IMR-90 (cell line): ENCODE measurements around the gene FOSL1. TPM values are rescaled to one million over a fixed set of nuclear protein-coding genes. Genes with fewer than 3 reads are reported as not detected.

Experiments used
- ATAC-seq: fragments of 200-7000 bp; cut with Tn5 transposase; 2 replicates; pipeline ENCODE4 v1.9.1; 2020; ENCODE audit warnings: low read depth, mild to moderate bottlenecking, moderate library complexity
- BruUV-seq: library from RNA; stranded (reverse); fragments of 400-500 nt; replicated peaks from 2 replicates; lab custom pipeline; 2021; lab: Mats Ljungman, UMichigan
- CTCF ChIA-PET: fragments of 300-600 bp; formaldehyde crosslinking; extraction: SDS; loops from one replicate; lab custom pipeline; 2021; ENCODE audit warnings: antibody characterized with exemption; lab: Yijun Ruan, JAX
- POLR2A ChIA-PET: fragments of 300-600 bp; sonication (Branson Sonifier 250); formaldehyde crosslinking; loops from one replicate; lab custom pipeline; 2022; ENCODE audit warnings: antibody characterized with exemption; ENCODE audit not compliant: unreplicated experiment; lab: Charles Lee
- DNase-seq: peaks from one replicate; pipeline ENCODE4 v3.0.0; 2013
- H2AFZ ChIP-seq: replicated peaks from 2 replicates; pipeline ENCODE3; 2013; ENCODE audit warnings: low read length, mild to moderate bottlenecking; ENCODE audit not compliant: poor library complexity
- H2AK5ac ChIP-seq: 2 replicates; pipeline ENCODE4 v1.6.1; 2013; ENCODE audit warnings: low read depth, low read length, inconsistent platforms
- H2AK9ac ChIP-seq: replicated peaks from 2 replicates; pipeline ENCODE3; 2013; ENCODE audit warnings: mild to moderate bottlenecking, low read depth, low read length, moderate library complexity; ENCODE audit not compliant: poor library complexity
- H2BK120ac ChIP-seq: 2 replicates; pipeline ENCODE4 v1.6.1; 2013; ENCODE audit warnings: low read depth, low read length, inconsistent platforms
- H2BK15ac ChIP-seq: 3 replicates; pipeline ENCODE4 v1.6.1; 2013; ENCODE audit warnings: low read depth, low read length, inconsistent platforms
- H2BK20ac ChIP-seq: 2 replicates; pipeline ENCODE4 v1.6.1; 2013; ENCODE audit warnings: low read depth, mild to moderate bottlenecking, inconsistent platforms, low read length, moderate library complexity
- H2BK5ac ChIP-seq: 2 replicates; pipeline ENCODE4 v1.6.1; 2013; ENCODE audit warnings: mild to moderate bottlenecking, low read depth, low read length, inconsistent platforms; ENCODE audit not compliant: poor library complexity, severe bottlenecking
- H3K14ac ChIP-seq: replicated peaks from 2 replicates; pipeline ENCODE4 v1.6.1; 2013; ENCODE audit warnings: low read depth, low read length, inconsistent platforms
- H3K18ac ChIP-seq: 2 replicates; pipeline ENCODE4 v1.6.1; 2013; ENCODE audit warnings: low read depth, low read length, control low read depth
- H3K23ac ChIP-seq: 2 replicates; pipeline ENCODE4 v1.6.1; 2013; ENCODE audit warnings: low read depth, low read length, inconsistent platforms
- H3K27ac ChIP-seq: 2 replicates; pipeline ENCODE4 v1.5.1; 2013; ENCODE audit warnings: mild to moderate bottlenecking, control low read depth, low read length; ENCODE audit not compliant: insufficient read depth
- H3K27me3 ChIP-seq: 2 replicates; pipeline ENCODE4 v1.6.1; 2013; ENCODE audit warnings: low read length; ENCODE audit not compliant: control insufficient read depth, insufficient read depth
- H3K36me3 ChIP-seq: 2 replicates; pipeline ENCODE4 v1.6.1; 2013; ENCODE audit warnings: low read length, mixed read lengths; ENCODE audit not compliant: control insufficient read depth, insufficient read depth
- H3K4ac ChIP-seq: 2 replicates; pipeline ENCODE4 v1.6.1; 2013; ENCODE audit warnings: low read depth, low read length, inconsistent platforms
- H3K4me1 ChIP-seq: 2 replicates; pipeline ENCODE4 v1.6.1; 2013; ENCODE audit warnings: low read length, mixed read lengths; ENCODE audit not compliant: control insufficient read depth, insufficient read depth
- H3K4me2 ChIP-seq: 2 replicates; pipeline ENCODE4 v1.6.1; 2013; ENCODE audit warnings: low read depth, mild to moderate bottlenecking, control low read depth, low read length, moderate library complexity
- H3K4me3 ChIP-seq: 2 replicates; pipeline ENCODE4 v1.5.1; 2013; ENCODE audit warnings: low read depth, mild to moderate bottlenecking, control low read depth, low read length, moderate library complexity; ENCODE audit not compliant: insufficient read depth
- H3K56ac ChIP-seq: 2 replicates; pipeline ENCODE4 v1.6.1; 2013; ENCODE audit warnings: low read length, inconsistent platforms; ENCODE audit not compliant: insufficient read depth; ENCODE audit errors: extremely low read depth
- H3K79me1 ChIP-seq, 2 experiments: 2 replicates each; pipeline ENCODE4 v1.6.1; 2013; ENCODE audit warnings: low read length in 2 of 2, inconsistent platforms in 1 of 2, low read depth in 1 of 2
- H3K9ac ChIP-seq: 2 replicates; pipeline ENCODE4 v1.6.1; 2013; ENCODE audit warnings: low read depth, low read length, control low read depth
- H3K9me1 ChIP-seq: 2 replicates; pipeline ENCODE4 v1.6.1; 2013; ENCODE audit warnings: low read length, inconsistent platforms; ENCODE audit not compliant: insufficient read depth
- H3K9me3 ChIP-seq: 2 replicates; pipeline ENCODE4 v1.6.1; 2013; ENCODE audit warnings: low read length; ENCODE audit not compliant: control insufficient read depth, insufficient read depth
- H4K20me1 ChIP-seq: 2 replicates; pipeline ENCODE4 v1.6.1; 2013; ENCODE audit warnings: low read length, inconsistent platforms; ENCODE audit not compliant: insufficient read depth
- H4K5ac ChIP-seq: 2 replicates; pipeline ENCODE4 v1.6.1; 2013; ENCODE audit warnings: mild to moderate bottlenecking, low read depth, low read length, control low read depth
- H4K8ac ChIP-seq, 2 experiments: 2 replicates each; pipeline ENCODE4 v1.6.1; 2013; ENCODE audit warnings: low read depth in 2 of 2, low read length in 2 of 2, control low read depth in 1 of 2, inconsistent platforms in 1 of 2
- H4K91ac ChIP-seq: 2 replicates; pipeline ENCODE4 v1.6.1; 2013; ENCODE audit warnings: low read depth, low read length, inconsistent platforms; ENCODE audit not compliant: insufficient read depth
- CHD1 ChIP-seq: IDR thresholded peaks from 2 replicates; pipeline ENCODE4 v1.6.1; 2012; ENCODE audit warnings: low read depth, low read length, improper control_type of control experiment
- FOS ChIP-seq: fragments of 150-350 bp; IDR thresholded peaks from 2 replicates; pipeline ENCODE4 v1.6.1; 2016; ENCODE audit warnings: low read depth, low read length
- MAZ ChIP-seq: IDR thresholded peaks from 2 replicates; pipeline ENCODE4 v1.6.1; 2012; ENCODE audit warnings: low read depth, mild to moderate bottlenecking, low read length, improper control_type of control experiment, moderate library complexity, borderline replicate concordance
- MXI1 ChIP-seq: IDR thresholded peaks from 2 replicates; pipeline ENCODE4 v1.6.1; 2012; ENCODE audit warnings: low read depth, mild to moderate bottlenecking, low read length, moderate library complexity, borderline replicate concordance
- NFE2L2 ChIP-seq: fragments of 150-350 bp; IDR thresholded peaks from 2 replicates; pipeline ENCODE4 v1.6.1; 2016; ENCODE audit warnings: low read depth, mild to moderate bottlenecking, low read length
- POLR2A ChIP-seq: IDR thresholded peaks from 2 replicates; pipeline ENCODE4 v1.6.1; 2012; ENCODE audit warnings: mild to moderate bottlenecking, low read depth, low read length
- RAD21 ChIP-seq: IDR thresholded peaks from 2 replicates; pipeline ENCODE4 v1.6.1; 2012; ENCODE audit warnings: low read length, improper control_type of control experiment
- RCOR1 ChIP-seq: IDR thresholded peaks from 2 replicates; pipeline ENCODE4 v1.6.1; 2012; ENCODE audit warnings: mild to moderate bottlenecking, low read length, improper control_type of control experiment; ENCODE audit not compliant: insufficient replicate concordance
- SMC3 ChIP-seq: fragments of 150-350 bp; IDR thresholded peaks from 2 replicates; pipeline ENCODE4 v1.6.1; 2016; ENCODE audit warnings: low read depth, mild to moderate bottlenecking, antibody characterized with exemption, low read length, moderate library complexity
- WGBS, 2 experiments: methylation state at CpG; one replicate each; pipeline versions ENCODE4 v1.1.5 to v1.1.7; 2013; ENCODE audit warnings: missing lambda C conversion rate in 2 of 2; ENCODE audit not compliant: insufficient read length in 1 of 2; ENCODE audit errors: extremely low coverage in 2 of 2; 5-methylcytosine and 5-hydroxymethylcytosine counted together
- dilution Hi-C: fragments of 300-500 bp; cut with HindIII; formaldehyde crosslinking; loops from one replicate; pipeline ENCODE4 v1.14.3; 2018; ENCODE audit warnings: low sequenced_read_pairs; ENCODE audit not compliant: unreplicated experiment
- in situ Hi-C: fragments of 300-500 bp; cut with MboI; formaldehyde crosslinking; loops from 3 replicates; pipeline ENCODE4 v1.14.3; 2019; ENCODE audit warnings: low sequenced_read_pairs, inconsistent platforms, mixed read lengths
- intact Hi-C: fragments of 100-400 bp; cut with micrococcal nuclease; formaldehyde crosslinking; loops from 2 replicates; pipeline ENCODE4 v1.10.0; 2022
- polyA plus RNA-seq, 3 experiments: library from polyadenylated mRNA; depleted of rRNA; stranded (reverse); fragments of >200 nt; gene quantifications; 2 replicates each; pipeline ENCODE4 v1.2.3, GENCODE V29; 2012; ENCODE audit warnings: low replicate concordance in 1 of 3
- total RNA-seq: library from RNA; depleted of rRNA; stranded (reverse); fragments of >200 nt; gene quantifications from 2 replicates; pipeline ENCODE4 v1.2.3, GENCODE V29; 2012
- TF ChIP-seq, protein P1 (sequence below): conservative IDR thresholded peaks from 2 replicates; pipeline ENCODE4 v1.5.1; 2012; ENCODE audit warnings: mild to moderate bottlenecking, low read depth, low read length, improper control_type of control experiment
- TF ChIP-seq, protein P2 (sequence below): fragments of 150-350 bp; IDR thresholded peaks from 2 replicates; pipeline ENCODE4 v1.6.1; 2017; ENCODE audit warnings: mild to moderate bottlenecking, antibody characterized with exemption, low read length, low read depth
- TF ChIP-seq, protein P3 (sequence below): fragments of 150-350 bp; IDR thresholded peaks from 2 replicates; pipeline ENCODE4 v1.6.1; 2016; ENCODE audit warnings: low read depth, mild to moderate bottlenecking, low read length, moderate library complexity, borderline replicate concordance

FOSL1 gene
- total and polyA plus RNA-seq, 2 of the 4 experiments (the other 2 are of a cell fraction) = 17.2 to 107 TPM

DNA sequence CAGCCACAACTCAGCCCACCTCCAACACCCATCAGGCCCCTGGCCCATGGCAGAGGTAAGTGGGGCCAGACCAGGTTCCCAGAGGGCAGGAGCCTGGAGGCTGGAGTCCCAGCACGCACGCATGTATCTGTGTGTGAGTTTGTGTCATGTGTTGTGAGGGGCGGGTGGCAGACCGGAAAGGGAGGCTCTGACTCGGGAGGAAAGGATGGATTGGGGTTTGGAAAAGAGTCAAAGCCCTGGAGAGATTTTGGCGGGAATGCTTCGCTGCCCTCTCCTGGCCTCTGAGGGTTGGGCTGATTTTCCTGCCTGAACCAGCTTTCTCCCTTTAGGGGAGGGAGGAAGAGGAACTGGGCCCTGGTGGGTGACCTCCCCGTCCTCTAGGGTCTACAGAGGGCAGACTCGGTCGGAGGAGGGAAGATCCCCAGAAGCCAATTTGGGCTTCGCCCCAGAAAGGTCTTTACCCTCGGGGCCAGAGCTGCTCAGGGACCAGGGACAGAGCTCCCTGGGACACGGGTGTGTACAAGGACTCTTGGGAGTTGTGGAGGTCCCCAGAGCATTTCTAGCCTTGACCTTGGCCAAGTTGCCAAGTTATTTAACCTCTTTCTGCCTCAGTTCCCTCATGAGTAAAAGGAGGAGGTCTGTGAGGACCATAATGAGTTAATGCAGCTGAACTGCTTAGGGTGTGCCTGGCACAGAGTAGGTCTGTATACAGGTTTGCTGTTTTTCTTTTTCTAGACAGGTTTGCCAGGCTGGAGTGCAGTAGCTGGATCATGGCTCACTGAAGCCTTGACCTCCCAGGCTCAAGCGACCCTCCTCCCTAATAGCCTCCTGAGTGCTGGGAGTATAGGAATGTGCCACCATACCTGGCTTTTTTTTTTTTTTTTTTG lies 11.7 kb upstream of the FOSL1 start:
- DNase-seq = peak; percentile 87
- peak overlapping the region; percentile 68 for H2AFZ ChIP-seq
- ChIA-PET CTCF (interaction anchor here (1.2 kb wide), 1 partner anchor 22 kb away, joined by 3 read pairs; the partner anchor contains the start of gene CCDC85B), POLR2A (interaction anchor here (0.5 to 1.7 kb wide), 3 partner anchors 9 to 21 kb away, joined by 3 to 7 read pairs (median 6); partner anchors contain the start of gene CCDC85B)
- peak overlapping the region; percentile 100 for H2BK5ac ChIP-seq
- H2BK15ac ChIP-seq = peak overlapping the region; percentile 100
- H3K4ac ChIP-seq = peak overlapping the region; percentile 100
- peaks cover 34% of the 10 kb centered on the region for H3K9me1 ChIP-seq
- no TSS peak for BruUV-seq
- H4K20me1 ChIP-seq = no peaks in the 10 kb centered on the region
- H2AK9ac ChIP-seq = peak overlapping the region; percentile 95
- H3K14ac ChIP-seq = peak overlapping the region; percentile 95
- peak overlapping the region; percentile 90 for H3K23ac ChIP-seq
- peaks cover 3% of the 10 kb centered on the region for H3K36me3 ChIP-seq
- peak overlapping the region; percentile 100 for H2BK120ac ChIP-seq
- peak overlapping the region; percentile 85 for H4K5ac ChIP-seq
- peak overlapping the region; percentile 99 for H4K91ac ChIP-seq
- peak overlapping the region; percentile 94 for H3K56ac ChIP-seq
- dilution Hi-C loops = no loop called here
- H3K9ac ChIP-seq = peak overlapping the region; percentile 58
- peak overlapping the region; percentile 88 for H3K27ac ChIP-seq
- in situ Hi-C loops = no loop called here
- peaks cover 25 to 82% of the 10 kb centered on the region in 2 experiments; a peak in 3 of 4 replicates for H3K79me1 ChIP-seq
- intact Hi-C loops = loop anchor here (1.0 kb wide), 1 partner anchor 9 kb away; no protein-coding TSS in a partner anchor
- peak; percentile 15 for ATAC-seq
- H3K9me3 ChIP-seq = no peaks in the 10 kb centered on the region
- no peak overlapping the region for H3K4me3 ChIP-seq
- H2BK20ac ChIP-seq = peak overlapping the region; percentile 93
- peak overlapping the region; percentile 98 for H2AK5ac ChIP-seq
- no peaks in the 10 kb centered on the region for H3K27me3 ChIP-seq
- peak overlapping the region; percentile 25; the same call in 1 of the 2 replicates for H3K4me2 ChIP-seq
- peak overlapping the region; percentile 73 for H3K18ac ChIP-seq
- H3K4me1 ChIP-seq = peaks cover 43% of the 10 kb centered on the region
- peak overlapping the region; percentile 99 for H4K8ac ChIP-seq
- 10% methylated on average over 7 of the region's 14 CpGs; no CpG with 5 or more reads in 1 of the 2 experiments for WGBS, 2 experiments
- TF ChIP-seq RAD21 (peak; percentile 44; the same call in 1 of the 2 replicates), RCOR1 (no peak), SMC3 (peak; percentile 29; the same call in 1 of the 2 replicates), MAZ (peak; percentile 72; the same call in 1 of the 2 replicates), MXI1 (0 out of 2 replicates have a peak, but pooled peaks have one; percentile 44), FOS (peak; percentile 1; the same call in 1 of the 2 replicates), CHD1 (no peak), NFE2L2 (no peak), POLR2A (peak; percentile 68)
- TF ChIP-seq, protein P1, sequence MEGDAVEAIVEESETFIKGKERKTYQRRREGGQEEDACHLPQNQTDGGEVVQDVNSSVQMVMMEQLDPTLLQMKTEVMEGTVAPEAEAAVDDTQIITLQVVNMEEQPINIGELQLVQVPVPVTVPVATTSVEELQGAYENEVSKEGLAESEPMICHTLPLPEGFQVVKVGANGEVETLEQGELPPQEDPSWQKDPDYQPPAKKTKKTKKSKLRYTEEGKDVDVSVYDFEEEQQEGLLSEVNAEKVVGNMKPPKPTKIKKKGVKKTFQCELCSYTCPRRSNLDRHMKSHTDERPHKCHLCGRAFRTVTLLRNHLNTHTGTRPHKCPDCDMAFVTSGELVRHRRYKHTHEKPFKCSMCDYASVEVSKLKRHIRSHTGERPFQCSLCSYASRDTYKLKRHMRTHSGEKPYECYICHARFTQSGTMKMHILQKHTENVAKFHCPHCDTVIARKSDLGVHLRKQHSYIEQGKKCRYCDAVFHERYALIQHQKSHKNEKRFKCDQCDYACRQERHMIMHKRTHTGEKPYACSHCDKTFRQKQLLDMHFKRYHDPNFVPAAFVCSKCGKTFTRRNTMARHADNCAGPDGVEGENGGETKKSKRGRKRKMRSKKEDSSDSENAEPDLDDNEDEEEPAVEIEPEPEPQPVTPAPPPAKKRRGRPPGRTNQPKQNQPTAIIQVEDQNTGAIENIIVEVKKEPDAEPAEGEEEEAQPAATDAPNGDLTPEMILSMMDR = peak; percentile 46
- TF ChIP-seq, protein P2, sequence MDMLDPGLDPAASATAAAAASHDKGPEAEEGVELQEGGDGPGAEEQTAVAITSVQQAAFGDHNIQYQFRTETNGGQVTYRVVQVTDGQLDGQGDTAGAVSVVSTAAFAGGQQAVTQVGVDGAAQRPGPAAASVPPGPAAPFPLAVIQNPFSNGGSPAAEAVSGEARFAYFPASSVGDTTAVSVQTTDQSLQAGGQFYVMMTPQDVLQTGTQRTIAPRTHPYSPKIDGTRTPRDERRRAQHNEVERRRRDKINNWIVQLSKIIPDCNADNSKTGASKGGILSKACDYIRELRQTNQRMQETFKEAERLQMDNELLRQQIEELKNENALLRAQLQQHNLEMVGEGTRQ = peak; percentile 73
- TF ChIP-seq, protein P3, sequence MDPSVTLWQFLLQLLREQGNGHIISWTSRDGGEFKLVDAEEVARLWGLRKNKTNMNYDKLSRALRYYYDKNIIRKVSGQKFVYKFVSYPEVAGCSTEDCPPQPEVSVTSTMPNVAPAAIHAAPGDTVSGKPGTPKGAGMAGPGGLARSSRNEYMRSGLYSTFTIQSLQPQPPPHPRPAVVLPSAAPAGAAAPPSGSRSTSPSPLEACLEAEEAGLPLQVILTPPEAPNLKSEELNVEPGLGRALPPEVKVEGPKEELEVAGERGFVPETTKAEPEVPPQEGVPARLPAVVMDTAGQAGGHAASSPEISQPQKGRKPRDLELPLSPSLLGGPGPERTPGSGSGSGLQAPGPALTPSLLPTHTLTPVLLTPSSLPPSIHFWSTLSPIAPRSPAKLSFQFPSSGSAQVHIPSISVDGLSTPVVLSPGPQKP = no peak
